Measurements from ENCODE around the gene VEGFB.

DNA sequence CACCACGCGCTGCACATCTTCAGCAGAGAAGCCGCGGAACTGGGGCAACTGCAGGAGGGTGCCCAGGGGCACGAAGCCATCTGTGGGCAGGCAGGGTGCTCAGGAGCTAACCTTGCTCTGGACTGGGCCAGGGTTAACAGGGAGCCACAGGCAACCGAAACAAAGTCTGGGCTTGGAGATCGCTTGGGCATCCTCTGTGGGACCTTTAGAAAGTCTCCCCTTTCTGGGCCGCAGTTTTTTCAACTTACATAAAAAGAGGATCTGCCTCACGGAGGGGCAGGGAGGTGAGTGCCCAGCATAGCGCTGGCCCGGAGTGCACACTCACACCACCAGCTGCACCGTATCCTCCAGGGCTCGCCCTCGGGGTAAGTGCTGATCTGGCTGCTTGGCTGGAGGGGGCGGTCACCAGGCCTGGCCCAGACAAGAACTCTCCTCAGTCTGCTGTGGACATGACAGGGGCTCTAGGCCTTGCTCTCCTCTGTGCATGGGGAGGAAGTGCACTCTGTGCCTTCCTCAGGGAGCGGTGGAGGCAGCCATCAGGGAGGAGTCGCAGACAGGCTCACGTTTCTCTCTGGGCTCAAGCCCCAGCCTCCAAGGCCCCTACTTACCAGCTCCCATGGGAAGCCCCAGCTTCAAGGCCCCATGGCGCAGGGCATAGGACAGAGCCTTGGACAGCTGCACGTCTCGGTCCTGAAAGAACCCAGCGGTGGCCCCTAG lies 9.3 kb upstream of the VEGFB start:
- TF ChIP-seq, protein P1, sequence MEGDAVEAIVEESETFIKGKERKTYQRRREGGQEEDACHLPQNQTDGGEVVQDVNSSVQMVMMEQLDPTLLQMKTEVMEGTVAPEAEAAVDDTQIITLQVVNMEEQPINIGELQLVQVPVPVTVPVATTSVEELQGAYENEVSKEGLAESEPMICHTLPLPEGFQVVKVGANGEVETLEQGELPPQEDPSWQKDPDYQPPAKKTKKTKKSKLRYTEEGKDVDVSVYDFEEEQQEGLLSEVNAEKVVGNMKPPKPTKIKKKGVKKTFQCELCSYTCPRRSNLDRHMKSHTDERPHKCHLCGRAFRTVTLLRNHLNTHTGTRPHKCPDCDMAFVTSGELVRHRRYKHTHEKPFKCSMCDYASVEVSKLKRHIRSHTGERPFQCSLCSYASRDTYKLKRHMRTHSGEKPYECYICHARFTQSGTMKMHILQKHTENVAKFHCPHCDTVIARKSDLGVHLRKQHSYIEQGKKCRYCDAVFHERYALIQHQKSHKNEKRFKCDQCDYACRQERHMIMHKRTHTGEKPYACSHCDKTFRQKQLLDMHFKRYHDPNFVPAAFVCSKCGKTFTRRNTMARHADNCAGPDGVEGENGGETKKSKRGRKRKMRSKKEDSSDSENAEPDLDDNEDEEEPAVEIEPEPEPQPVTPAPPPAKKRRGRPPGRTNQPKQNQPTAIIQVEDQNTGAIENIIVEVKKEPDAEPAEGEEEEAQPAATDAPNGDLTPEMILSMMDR (IDR thresholded peaks at IDR 0.05), result no peak
- TF ChIP-seq POLR2A (IDR thresholded peaks at IDR 0.05), result no peak
